ENCODE measurements around the gene ZIC2. TPM values are rescaled to one million over a fixed set of nuclear protein-coding genes. Genes with fewer than 3 reads are reported as not detected.

The ZIC2 gene
- total and polyA plus RNA-seq, 2 of the 4 experiments (the other 2 are of a cell fraction) = not detected

DNA sequence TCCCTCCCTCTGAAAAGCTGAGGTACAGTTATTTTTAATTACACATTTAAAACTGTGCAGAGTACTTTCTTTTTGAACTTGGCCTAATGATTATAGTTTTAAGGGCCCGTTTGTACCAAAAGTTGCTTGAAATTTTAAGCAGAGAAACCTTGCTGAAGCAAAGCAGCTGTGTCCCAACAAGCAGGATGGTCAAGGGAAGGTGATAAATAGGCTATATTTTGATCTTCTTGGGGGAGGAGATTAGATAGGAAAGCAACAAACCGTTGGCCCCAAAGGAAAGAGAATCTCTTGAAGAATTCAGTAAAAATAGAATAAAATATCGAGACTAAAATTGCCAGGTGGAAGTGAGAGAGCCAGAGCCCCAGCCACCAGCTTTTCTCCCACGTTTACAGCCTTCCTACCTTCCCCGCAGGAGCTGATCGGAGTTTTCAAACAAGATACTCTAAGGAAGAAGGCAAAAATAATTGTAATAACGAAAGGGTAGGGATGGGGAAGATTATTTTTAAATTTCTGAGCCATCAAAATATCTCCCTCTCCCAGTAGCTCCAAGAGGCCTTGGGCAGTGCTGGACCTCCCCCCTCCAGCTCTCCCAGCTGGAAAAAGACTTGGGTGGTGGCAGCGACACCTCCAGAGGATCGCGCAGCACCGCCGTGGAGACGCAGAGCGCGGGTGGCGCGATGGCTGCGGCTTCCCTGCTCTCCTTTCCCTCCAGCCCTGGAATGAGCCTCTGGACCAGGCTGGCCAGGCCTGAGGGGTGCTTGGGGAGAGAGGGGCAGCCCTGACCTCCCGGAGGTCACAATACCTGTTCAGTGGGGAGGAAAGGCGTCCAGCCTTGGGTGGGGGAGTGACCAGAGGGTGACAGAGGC is 5.8 kb downstream of the ZIC2 start (continued):
- TF ChIP-seq SMC3 (IDR thresholded peaks at IDR 0.05; ENCODE audit: low read depth, low read length) = no peak

- H3K4me3 ChIP-seq (ENCODE audit: insufficient read depth, low read depth, low read length) = no peak overlapping the region
- H4K5ac ChIP-seq (ENCODE audit: low read depth, low read length) = no peak overlapping the region
- ATAC-seq (ENCODE audit: low read depth) (no peak), DNase-seq (no peak)
- 0 out of 2 replicates have a peak, but pooled peaks cover 3% of the 10 kb centered on the region for H3K9me1 ChIP-seq (ENCODE audit: insufficient read depth, low read length)
- ChIA-PET CTCF (no interaction called here), POLR2A (ENCODE audit: unreplicated experiment) (no interaction called here)
- 9% methylated on average over 16 of the region's 43 CpGs; no CpG with 5 or more reads in 1 of the 2 experiments for WGBS, 2 experiments (ENCODE audit: extremely low coverage in 2 of 2, insufficient read length in 1 of 2)
- in situ Hi-C loops (cut with MboI; ENCODE audit: low sequenced_read_pairs) = loop anchor here (10.0 kb wide), 1 partner anchor 246 kb away; no protein-coding TSS in a partner anchor
- H2BK5ac ChIP-seq (ENCODE audit: low read depth, low read length, poor library complexity, severe bottlenecking) = no peak overlapping the region
- H4K91ac ChIP-seq (ENCODE audit: insufficient read depth, low read depth, low read length) = no peak overlapping the region
- H2BK15ac ChIP-seq (ENCODE audit: low read depth, low read length) = no peak overlapping the region
- TF ChIP-seq MAFK (IDR thresholded peaks at IDR 0.05; ENCODE audit: low read depth, low read length) = no peak
- no peak for TF ChIP-seq MAZ (IDR thresholded peaks at IDR 0.05; ENCODE audit: borderline replicate concordance, low read depth, low read length)
- no peak for TF ChIP-seq RFX5 (IDR thresholded peaks at IDR 0.05; ENCODE audit: low read depth, low read length)
- TF ChIP-seq CEBPB (IDR thresholded peaks at IDR 0.05; ENCODE audit: low read depth, low read length) = no peak
- TF ChIP-seq NFE2L2 (IDR thresholded peaks at IDR 0.05; ENCODE audit: low read depth, low read length) = no peak
- TF ChIP-seq, protein P1, sequence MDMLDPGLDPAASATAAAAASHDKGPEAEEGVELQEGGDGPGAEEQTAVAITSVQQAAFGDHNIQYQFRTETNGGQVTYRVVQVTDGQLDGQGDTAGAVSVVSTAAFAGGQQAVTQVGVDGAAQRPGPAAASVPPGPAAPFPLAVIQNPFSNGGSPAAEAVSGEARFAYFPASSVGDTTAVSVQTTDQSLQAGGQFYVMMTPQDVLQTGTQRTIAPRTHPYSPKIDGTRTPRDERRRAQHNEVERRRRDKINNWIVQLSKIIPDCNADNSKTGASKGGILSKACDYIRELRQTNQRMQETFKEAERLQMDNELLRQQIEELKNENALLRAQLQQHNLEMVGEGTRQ (IDR thresholded peaks at IDR 0.05; ENCODE audit: low read depth, low read length) = no peak
- TF ChIP-seq BHLHE40 (IDR thresholded peaks at IDR 0.05; ENCODE audit: low read depth, low read length) = no peak
- no peak for TF ChIP-seq POLR2A (IDR thresholded peaks at IDR 0.05; ENCODE audit: low read depth, low read length)
- TF ChIP-seq FOS (IDR thresholded peaks at IDR 0.05; ENCODE audit: low read depth, low read length) = no peak
- TF ChIP-seq, protein P2, sequence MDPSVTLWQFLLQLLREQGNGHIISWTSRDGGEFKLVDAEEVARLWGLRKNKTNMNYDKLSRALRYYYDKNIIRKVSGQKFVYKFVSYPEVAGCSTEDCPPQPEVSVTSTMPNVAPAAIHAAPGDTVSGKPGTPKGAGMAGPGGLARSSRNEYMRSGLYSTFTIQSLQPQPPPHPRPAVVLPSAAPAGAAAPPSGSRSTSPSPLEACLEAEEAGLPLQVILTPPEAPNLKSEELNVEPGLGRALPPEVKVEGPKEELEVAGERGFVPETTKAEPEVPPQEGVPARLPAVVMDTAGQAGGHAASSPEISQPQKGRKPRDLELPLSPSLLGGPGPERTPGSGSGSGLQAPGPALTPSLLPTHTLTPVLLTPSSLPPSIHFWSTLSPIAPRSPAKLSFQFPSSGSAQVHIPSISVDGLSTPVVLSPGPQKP (IDR thresholded peaks at IDR 0.05; ENCODE audit: borderline replicate concordance, low read depth, low read length) = no peak
- no peak for TF ChIP-seq CHD1 (IDR thresholded peaks at IDR 0.05; ENCODE audit: low read depth, low read length)
- TF ChIP-seq MXI1 (IDR thresholded peaks at IDR 0.05; ENCODE audit: borderline replicate concordance, low read depth, low read length) = no peak
- TF ChIP-seq RCOR1 (IDR thresholded peaks at IDR 0.05; ENCODE audit: insufficient replicate concordance, low read length) = no peak
- no peak overlapping the region for H3K4me2 ChIP-seq (ENCODE audit: low read depth, low read length)
- no peak overlapping the region for H3K23ac ChIP-seq (ENCODE audit: low read depth, low read length)
- intact Hi-C loops (cut with micrococcal nuclease) = loop anchor here (5.0 kb wide), 1 partner anchor 249 kb away; no protein-coding TSS in a partner anchor
- no peak overlapping the region for H3K14ac ChIP-seq (replicated peaks; ENCODE audit: low read depth, low read length)
- no peak overlapping the region for H2AK9ac ChIP-seq (replicated peaks; ENCODE audit: low read depth, low read length, poor library complexity)
- no peak overlapping the region for H3K27ac ChIP-seq (ENCODE audit: insufficient read depth, low read length)
- H2BK20ac ChIP-seq (ENCODE audit: low read depth, low read length) = no peak overlapping the region
- no peaks in the 10 kb centered on the region for H3K36me3 ChIP-seq (ENCODE audit: control insufficient read depth, insufficient read depth, low read length)
- H4K8ac ChIP-seq (ENCODE audit: low read depth in 2 of 2, low read length in 2 of 2) = no peak overlapping the region
- no TSS peak for BruUV-seq (replicated peaks)
- no peaks in the 10 kb centered on the region for H3K79me1 ChIP-seq (ENCODE audit: low read depth in 1 of 2, low read length in 2 of 2)
- H3K9ac ChIP-seq (ENCODE audit: low read depth, low read length) = no peak overlapping the region
- H4K20me1 ChIP-seq (ENCODE audit: insufficient read depth, low read length) = peaks cover 17% of the 10 kb centered on the region
- peaks cover 95% of the 10 kb centered on the region for H3K27me3 ChIP-seq (ENCODE audit: control insufficient read depth, insufficient read depth, low read length)
- dilution Hi-C loops (cut with HindIII; ENCODE audit: low sequenced_read_pairs, unreplicated experiment) = no loop called here
- no peak overlapping the region for H3K4ac ChIP-seq (ENCODE audit: low read depth, low read length)
- no peak overlapping the region for H3K56ac ChIP-seq (ENCODE audit: extremely low read depth, insufficient read depth, low read length)
- no peak overlapping the region for H2AFZ ChIP-seq (replicated peaks; ENCODE audit: low read length, poor library complexity)
- no peak overlapping the region for H3K18ac ChIP-seq (ENCODE audit: low read depth, low read length)
- H2BK120ac ChIP-seq (ENCODE audit: low read depth, low read length) = no peak overlapping the region
- no peak overlapping the region for H2AK5ac ChIP-seq (ENCODE audit: low read depth, low read length)
- H3K4me1 ChIP-seq (ENCODE audit: control insufficient read depth, insufficient read depth, low read length) = no peaks in the 10 kb centered on the region
- peaks cover 33% of the 10 kb centered on the region for H3K9me3 ChIP-seq (ENCODE audit: control insufficient read depth, insufficient read depth, low read length)
Observed at GRCh38 chr13:99988529-99989275, 7.1 kb downstream of the ZIC2 start.

All from IMR-90 (cell line).